Neural cell (in vitro differentiated cells): ENCODE data around the gene KCNMB2.

Source experiments
- EZH2 ChIP-seq: fragments of 200-600, 300-800 bp; shearing (Covaris generic), sonication (generic); IDR thresholded peaks from 2 replicates; pipeline ENCODE4 v1.6.1; 2014; ENCODE audit warnings: antibody characterized with exemption, low read length, borderline replicate concordance, mild to moderate bottlenecking; ENCODE audit not compliant: insufficient read depth, poor library complexity, severe bottlenecking
- RAD21 ChIP-seq: fragments of 450-650 bp; conservative IDR thresholded peaks from 2 replicates; pipeline ENCODE4 v1.6.1; 2014; ENCODE audit warnings: antibody characterized with exemption, mild to moderate bottlenecking, moderate library complexity
- TF ChIP-seq, protein P1 (sequence below): fragments of 450-650 bp; IDR thresholded peaks from 2 replicates; pipeline ENCODE4 v1.5.1; 2014; ENCODE audit warnings: antibody characterized with exemption, mild to moderate bottlenecking, moderate library complexity; ENCODE audit not compliant: poor library complexity, severe bottlenecking

GRCh38 chr3:178568155-178568731 lies 32.0 kb downstream of the KCNMB2 start:
- TF ChIP-seq, protein P1, sequence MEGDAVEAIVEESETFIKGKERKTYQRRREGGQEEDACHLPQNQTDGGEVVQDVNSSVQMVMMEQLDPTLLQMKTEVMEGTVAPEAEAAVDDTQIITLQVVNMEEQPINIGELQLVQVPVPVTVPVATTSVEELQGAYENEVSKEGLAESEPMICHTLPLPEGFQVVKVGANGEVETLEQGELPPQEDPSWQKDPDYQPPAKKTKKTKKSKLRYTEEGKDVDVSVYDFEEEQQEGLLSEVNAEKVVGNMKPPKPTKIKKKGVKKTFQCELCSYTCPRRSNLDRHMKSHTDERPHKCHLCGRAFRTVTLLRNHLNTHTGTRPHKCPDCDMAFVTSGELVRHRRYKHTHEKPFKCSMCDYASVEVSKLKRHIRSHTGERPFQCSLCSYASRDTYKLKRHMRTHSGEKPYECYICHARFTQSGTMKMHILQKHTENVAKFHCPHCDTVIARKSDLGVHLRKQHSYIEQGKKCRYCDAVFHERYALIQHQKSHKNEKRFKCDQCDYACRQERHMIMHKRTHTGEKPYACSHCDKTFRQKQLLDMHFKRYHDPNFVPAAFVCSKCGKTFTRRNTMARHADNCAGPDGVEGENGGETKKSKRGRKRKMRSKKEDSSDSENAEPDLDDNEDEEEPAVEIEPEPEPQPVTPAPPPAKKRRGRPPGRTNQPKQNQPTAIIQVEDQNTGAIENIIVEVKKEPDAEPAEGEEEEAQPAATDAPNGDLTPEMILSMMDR: no peak
- TF ChIP-seq EZH2 (no peak), RAD21 (no peak)
